ENCODE measurements around the gene AP2A2. TPM values are rescaled to one million over a fixed set of nuclear protein-coding genes. Genes with fewer than 3 reads are reported as not detected.

Gene AP2A2
- total RNA-seq, 4 donors from 2014 or later = 21.2 to 26.1 (median 25.7) TPM

DNA sequence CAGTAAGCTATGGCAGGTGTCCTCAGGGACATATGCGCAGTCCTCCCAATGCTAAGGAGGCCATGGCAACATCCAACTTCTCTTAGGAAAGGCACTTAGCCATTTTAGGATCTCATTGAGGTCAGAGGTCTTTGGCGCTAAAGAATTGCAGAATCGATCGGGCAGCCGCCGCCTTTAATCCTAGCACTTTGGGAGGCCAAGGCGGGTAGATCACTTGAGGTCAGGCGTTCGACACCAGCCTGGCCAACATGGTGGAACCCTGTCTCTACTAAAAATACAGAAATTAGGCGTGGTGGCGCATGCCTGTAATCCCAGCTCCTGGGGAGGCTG is 13.8 kb upstream of the AP2A2 start:
- Histone ChIP-seq H3K27ac (peak overlapping the region; percentile 81 to 97 (median 91)), H3K27me3 (no peaks in the 10 kb centered on the region), H3K9me3 (no peaks in the 10 kb centered on the region), H3K4me3 (peak overlapping the region in 2 of 4 donors; percentile 82 to 88), H3K36me3 (no peaks in the 10 kb centered on the region), H3K4me1 (peaks cover 11 to 14% of the 10 kb centered on the region in 2 donors)
- intact Hi-C loops (cut with DNase I; ENCODE audit: low total_unique reads) (loop anchor here (5.0 kb wide), 1 partner anchor 70 kb away; the partner anchor contains the start of genes POLR2L and TSPAN4), in situ Hi-C loops (cut with MboI; ENCODE audit: low sequenced_read_pairs in 4 of 4) (no loop called here)
- TF ChIP-seq, protein P1, sequence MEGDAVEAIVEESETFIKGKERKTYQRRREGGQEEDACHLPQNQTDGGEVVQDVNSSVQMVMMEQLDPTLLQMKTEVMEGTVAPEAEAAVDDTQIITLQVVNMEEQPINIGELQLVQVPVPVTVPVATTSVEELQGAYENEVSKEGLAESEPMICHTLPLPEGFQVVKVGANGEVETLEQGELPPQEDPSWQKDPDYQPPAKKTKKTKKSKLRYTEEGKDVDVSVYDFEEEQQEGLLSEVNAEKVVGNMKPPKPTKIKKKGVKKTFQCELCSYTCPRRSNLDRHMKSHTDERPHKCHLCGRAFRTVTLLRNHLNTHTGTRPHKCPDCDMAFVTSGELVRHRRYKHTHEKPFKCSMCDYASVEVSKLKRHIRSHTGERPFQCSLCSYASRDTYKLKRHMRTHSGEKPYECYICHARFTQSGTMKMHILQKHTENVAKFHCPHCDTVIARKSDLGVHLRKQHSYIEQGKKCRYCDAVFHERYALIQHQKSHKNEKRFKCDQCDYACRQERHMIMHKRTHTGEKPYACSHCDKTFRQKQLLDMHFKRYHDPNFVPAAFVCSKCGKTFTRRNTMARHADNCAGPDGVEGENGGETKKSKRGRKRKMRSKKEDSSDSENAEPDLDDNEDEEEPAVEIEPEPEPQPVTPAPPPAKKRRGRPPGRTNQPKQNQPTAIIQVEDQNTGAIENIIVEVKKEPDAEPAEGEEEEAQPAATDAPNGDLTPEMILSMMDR (IDR thresholded peaks at IDR 0.05 in 4 of 5, conservative IDR thresholded peaks at IDR 0.05 in 1 of 5) = no peak
- no peak for TF ChIP-seq POLR2A (IDR thresholded peaks at IDR 0.05)
- ATAC-seq = no peak
- no peak for DNase-seq

DNA sequence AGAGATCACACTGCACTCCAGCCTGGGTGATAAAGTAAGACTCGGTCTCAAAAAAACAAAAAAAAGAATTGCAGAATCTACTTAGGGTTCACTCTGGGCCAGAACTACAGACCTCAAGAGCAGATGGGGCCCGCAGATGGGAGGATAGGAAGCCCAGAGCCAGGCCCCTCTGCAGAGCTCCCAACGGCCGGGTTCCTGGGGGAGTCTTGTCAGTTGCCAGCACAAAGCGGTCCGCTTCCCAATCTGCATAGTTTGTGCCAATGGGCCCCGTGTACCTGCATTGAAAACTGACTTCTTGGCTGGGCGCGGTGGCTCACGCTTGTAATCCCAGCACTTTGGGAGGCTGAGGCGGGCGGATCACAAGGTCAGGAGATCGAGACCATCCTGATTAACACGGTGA is 13.4 kb upstream of the AP2A2 start:
- in situ Hi-C loops (cut with MboI; ENCODE audit: low sequenced_read_pairs in 4 of 4) (no loop called here), intact Hi-C loops (cut with DNase I; ENCODE audit: low total_unique reads) (loop anchor here (5.0 kb wide), 1 partner anchor 70 kb away; the partner anchor contains the start of genes POLR2L and TSPAN4)
- no peak for TF ChIP-seq POLR2A (IDR thresholded peaks at IDR 0.05)
- TF ChIP-seq, protein P1 (IDR thresholded peaks at IDR 0.05 in 4 of 5, conservative IDR thresholded peaks at IDR 0.05 in 1 of 5) = no peak
- DNase-seq (no peak), ATAC-seq (no peak)
- Histone ChIP-seq H3K9me3 (no peaks in the 10 kb centered on the region), H3K36me3 (no peaks in the 10 kb centered on the region), H3K27me3 (no peaks in the 10 kb centered on the region), H3K4me3 (no peak overlapping the region), H3K27ac (peak overlapping the region in 1 of 4 donors; percentile 81), H3K4me1 (peaks cover 11 to 14% of the 10 kb centered on the region in 2 donors)

- Histone ChIP-seq H3K27me3 (no peaks in the 10 kb centered on the region), H3K4me1 (peaks cover 11 to 14% of the 10 kb centered on the region in 2 donors), H3K4me3 (no peak overlapping the region), H3K9me3 (no peaks in the 10 kb centered on the region), H3K27ac (no peak overlapping the region), H3K36me3 (no peaks in the 10 kb centered on the region)
- intact Hi-C loops (cut with DNase I; ENCODE audit: low total_unique reads) (loop anchor here (5.0 kb wide), 1 partner anchor 71 kb away; the partner anchor contains the start of genes POLR2L and TSPAN4), in situ Hi-C loops (cut with MboI; ENCODE audit: low sequenced_read_pairs in 4 of 4) (no loop called here)
- ATAC-seq (no peak), DNase-seq (no peak)
- TF ChIP-seq, protein P1 (IDR thresholded peaks at IDR 0.05 in 4 of 5, conservative IDR thresholded peaks at IDR 0.05 in 1 of 5) = no peak
- TF ChIP-seq POLR2A (IDR thresholded peaks at IDR 0.05) = no peak
Measured at GRCh38 chr11:913043-913442, 12.6 kb upstream of the AP2A2 start.

DNA sequence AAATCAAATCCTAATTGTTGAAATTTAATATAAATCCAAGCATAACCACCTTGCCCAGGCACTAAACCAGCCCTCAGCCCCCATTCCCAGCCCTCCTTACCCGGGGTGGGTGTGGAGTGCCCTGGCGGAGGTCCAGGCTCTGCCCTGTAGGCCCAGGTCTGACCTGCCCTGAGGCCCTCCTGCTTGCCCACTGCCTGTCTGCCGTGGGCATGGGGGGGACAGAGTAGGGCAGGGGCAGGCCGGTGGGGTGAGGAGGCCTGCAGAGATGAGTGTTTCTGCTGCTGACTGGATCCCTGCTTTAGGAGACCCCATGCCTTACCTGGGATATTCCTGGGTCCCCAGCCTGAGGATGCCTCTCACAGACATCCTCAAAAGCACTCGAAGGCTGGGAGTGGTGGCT is 11.5 kb upstream of the AP2A2 start:
- no peak overlapping the region for H3K4me3 ChIP-seq
- DNase-seq = no peak
- ATAC-seq = no peak
- peaks cover 11 to 14% of the 10 kb centered on the region in 2 donors for H3K4me1 ChIP-seq
- in situ Hi-C loops (cut with MboI; ENCODE audit: low sequenced_read_pairs in 4 of 4) (no loop called here), intact Hi-C loops (cut with DNase I; ENCODE audit: low total_unique reads) (loop anchor here (5.0 kb wide), 1 partner anchor 72 kb away; the partner anchor contains the start of genes POLR2L and TSPAN4)
- no peaks in the 10 kb centered on the region for H3K36me3 ChIP-seq
- H3K27me3 ChIP-seq = no peaks in the 10 kb centered on the region
- H3K9me3 ChIP-seq = no peaks in the 10 kb centered on the region
- TF ChIP-seq, protein P1 (IDR thresholded peaks at IDR 0.05 in 4 of 5, conservative IDR thresholded peaks at IDR 0.05 in 1 of 5) = no peak
- no peak for TF ChIP-seq POLR2A (IDR thresholded peaks at IDR 0.05)
- H3K27ac ChIP-seq = no peak overlapping the region
